ENCODE data around the gene PHF21A.

- no peak for TF ChIP-seq YY1 (IDR thresholded peaks at IDR 0.05; ENCODE audit: insufficient read depth, insufficient read length)
- no peak for TF ChIP-seq SUZ12 (IDR thresholded peaks at IDR 0.05; ENCODE audit: extremely low read depth, insufficient read depth, insufficient read length)
- no peak for TF ChIP-seq ZNF274 (IDR thresholded peaks at IDR 0.05; ENCODE audit: low read depth, low read length)
Observed at GRCh38 chr11:45942381-45942780, 178.9 kb downstream of the PHF21A start.
